HEK293 (cell line): ENCODE measurements around the gene ZNF681.

Experiments
- CTCF ChIP-seq: fragments of 450-650 bp; formaldehyde crosslinking; IDR thresholded peaks from 2 replicates; pipeline ENCODE4 v1.5.1; 2016; ENCODE audit warnings: missing biosample characterization, missing genetic modification characterization
- ZEB2 ChIP-seq: fragments of 450-650 bp; formaldehyde crosslinking; IDR thresholded peaks from 2 replicates; pipeline ENCODE4 v1.5.1; 2016; ENCODE audit warnings: missing biosample characterization, missing genetic modification characterization
- ZNF324 ChIP-seq: fragments of 450-650 bp; formaldehyde crosslinking; IDR thresholded peaks from 2 replicates; pipeline ENCODE4 v1.5.1; 2016; ENCODE audit warnings: missing biosample characterization, missing genetic modification characterization
- ZNF692 ChIP-seq: fragments of 450-650 bp; formaldehyde crosslinking; IDR thresholded peaks from 2 replicates; pipeline ENCODE4 v1.5.1; 2016; ENCODE audit warnings: missing biosample characterization, missing genetic modification characterization
- ZNF777 ChIP-seq: fragments of 450-650 bp; formaldehyde crosslinking; IDR thresholded peaks from 2 replicates; pipeline ENCODE4 v1.5.1; 2017; ENCODE audit warnings: missing biosample characterization, missing genetic modification characterization, borderline replicate concordance
- ZNF837 ChIP-seq: fragments of 450-650 bp; formaldehyde crosslinking; IDR thresholded peaks from 2 replicates; pipeline ENCODE4 v1.5.1; 2016; ENCODE audit warnings: missing biosample characterization, missing genetic modification characterization
- ZSCAN18 ChIP-seq: fragments of 450-650 bp; formaldehyde crosslinking; IDR thresholded peaks from 2 replicates; pipeline ENCODE4 v1.5.1; 2016; ENCODE audit warnings: missing biosample characterization, missing genetic modification characterization
- ZSCAN23 ChIP-seq: fragments of 450-650 bp; formaldehyde crosslinking; IDR thresholded peaks from 2 replicates; pipeline ENCODE4 v1.5.1; 2016; ENCODE audit warnings: missing biosample characterization, missing genetic modification characterization

- TF ChIP-seq CTCF (no peak), ZNF692 (no peak), ZNF777 (no peak), ZSCAN18 (tag by site-specific recombination) (no peak), ZSCAN23 (tag by site-specific recombination) (no peak), ZEB2 (tag by site-specific recombination) (no peak), ZNF837 (tag by site-specific recombination) (no peak), ZNF324 (no peak)
Observed at GRCh38 chr19:23698711-23699520, 59.8 kb downstream of the ZNF681 start.
